H1 (cell line): ENCODE measurements around the gene CST2. TPM values are rescaled to one million over a fixed set of nuclear protein-coding genes. Genes with fewer than 3 reads are reported as not detected.

Source experiments
- BACH1 ChIP-seq: IDR thresholded peaks from 2 replicates; pipeline ENCODE4 v1.6.1; 2012; ENCODE audit warnings: low read length, improper control_type of control experiment
- GTF2F1 ChIP-seq: IDR thresholded peaks from 2 replicates; pipeline ENCODE4 v1.6.1; 2012; ENCODE audit warnings: low read depth, low read length, improper control_type of control experiment, borderline replicate concordance
- HDAC2 ChIP-seq, 2 experiments: fragments of 300-600 bp in 1 of 2; sonication (generic) in 1 of 2; IDR thresholded peaks; 2 replicates each; pipeline ENCODE4 v1.6.1; 2011 to 2012; ENCODE audit warnings: low read depth in 2 of 2, low read length in 2 of 2, mild to moderate bottlenecking in 2 of 2, moderate library complexity in 2 of 2, borderline replicate concordance in 1 of 2, inconsistent platforms in 1 of 2
- TAF1 ChIP-seq: IDR thresholded peaks from 2 replicates; pipeline ENCODE4 v1.6.1; 2011; ENCODE audit warnings: mild to moderate bottlenecking, low read depth, low read length
- polyA plus RNA-seq, 7 experiments: library from polyadenylated mRNA; depleted of rRNA in 3 of 7; stranded (reverse) in 5 of 7; unstranded in 2 of 7; fragments of >200 nt in 5 of 7; fragments of 200-250 nt in 2 of 7; gene quantifications; 1 replicate in 5 of 7; 2 replicates in 1 of 7; 4 replicates in 1 of 7; pipeline versions ENCODE4 v1.2.1 to v1.2.3, GENCODE V29; 2011 to 2013; ENCODE audit warnings: missing spikeins in 2 of 7, mixed read lengths in 2 of 7
- total RNA-seq: library from RNA; stranded (reverse); fragmentation: NEBNext Ultra II Directional; extraction: Animal tissue kit (Norgen Biotek cat#: 25700); gene quantifications from 2 replicates; pipeline ENCODE4 v1.2.1, GENCODE V29; 2021

The CST2 gene
- total and polyA plus RNA-seq, 2 of the 8 experiments (the other 6 are each of a cell fraction or from before 2014, with no cell fraction given), result not detected

GRCh38 chr20:23794841-23795240, 31.7 kb downstream of the CST2 start (continued):
- no peak for TF ChIP-seq HDAC2 (IDR thresholded peaks at IDR 0.05; ENCODE audit: borderline replicate concordance in 1 of 2, low read depth in 2 of 2, low read length in 2 of 2)
- TF ChIP-seq TAF1, result no peak
- no peak for TF ChIP-seq GTF2F1
- TF ChIP-seq BACH1, result no peak
